Ishikawa (cell line): ENCODE results near the gene WWC1.

Experiments
- EGR1 ChIP-seq: IDR thresholded peaks from 2 replicates; pipeline ENCODE4 v1.6.1; 2012
- REST ChIP-seq: IDR thresholded peaks from 2 replicates; pipeline ENCODE4 v1.6.1; 2012; ENCODE audit warnings: low read depth, mild to moderate bottlenecking
- TAF1 ChIP-seq: IDR thresholded peaks from 2 replicates; pipeline ENCODE4 v1.6.1; 2012; ENCODE audit warnings: low read depth, mild to moderate bottlenecking

- TF ChIP-seq REST (no peak), EGR1 (no peak), TAF1 (no peak)
These were observed 63.0 kb downstream of the WWC1 start for GRCh38 chr5:168354397-168354796.
